Anterior cingulate cortex (tissue), 58 donors: ENCODE results near the gene CAV1.
"Not testable (repeated sequence)": the region's sequence is repeated elsewhere in the genome, so short reads cannot be mapped to it uniquely, and the experiment has no call there.

ENCODE experiments used
- DNase-seq, 58 donors: peaks; one replicate each; lab custom pipeline; 2025; lab: John Stamatoyannopoulos, UW

Gene CAV1, protein sequence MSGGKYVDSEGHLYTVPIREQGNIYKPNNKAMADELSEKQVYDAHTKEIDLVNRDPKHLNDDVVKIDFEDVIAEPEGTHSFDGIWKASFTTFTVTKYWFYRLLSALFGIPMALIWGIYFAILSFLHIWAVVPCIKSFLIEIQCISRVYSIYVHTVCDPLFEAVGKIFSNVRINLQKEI

DNA sequence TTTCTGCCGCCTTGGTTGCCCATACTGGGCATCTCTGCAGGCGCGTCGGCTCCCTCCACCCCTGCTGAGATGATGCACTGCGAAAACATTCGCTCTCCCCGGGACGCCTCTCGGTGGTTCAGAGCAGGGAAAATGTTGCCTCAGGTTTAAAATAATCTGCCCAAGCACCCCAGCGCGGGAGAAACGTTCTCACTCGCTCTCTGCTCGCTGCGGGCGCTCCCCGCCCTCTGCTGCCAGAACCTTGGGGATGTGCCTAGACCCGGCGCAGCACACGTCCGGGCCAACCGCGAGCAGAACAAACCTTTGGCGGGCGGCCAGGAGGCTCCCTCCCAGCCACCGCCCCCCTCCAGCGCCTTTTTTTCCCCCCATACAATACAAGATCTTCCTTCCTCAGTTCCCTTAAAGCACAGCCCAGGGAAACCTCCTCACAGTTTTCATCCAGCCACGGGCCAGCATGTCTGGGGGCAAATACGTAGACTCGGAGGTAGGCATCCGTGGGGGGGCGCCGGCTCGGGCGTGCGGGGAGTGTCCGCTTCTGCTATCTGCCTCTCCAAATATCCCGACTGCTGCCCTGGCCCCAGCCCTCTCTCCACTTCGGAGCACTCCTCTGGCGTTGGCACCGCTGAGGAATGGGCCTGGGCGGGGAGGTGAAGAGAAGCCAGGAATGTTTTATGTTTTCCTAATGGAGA lies at the start of gene CAV1:
CAV1 (plus strand) TSS at position 428 of the 689 bp plus-strand sequence; CDS start at position 455, 27 bp downstream.
- DNase-seq, result peak in 16 of 58 donors; percentile 8 to 72 (median 32)

DNA sequence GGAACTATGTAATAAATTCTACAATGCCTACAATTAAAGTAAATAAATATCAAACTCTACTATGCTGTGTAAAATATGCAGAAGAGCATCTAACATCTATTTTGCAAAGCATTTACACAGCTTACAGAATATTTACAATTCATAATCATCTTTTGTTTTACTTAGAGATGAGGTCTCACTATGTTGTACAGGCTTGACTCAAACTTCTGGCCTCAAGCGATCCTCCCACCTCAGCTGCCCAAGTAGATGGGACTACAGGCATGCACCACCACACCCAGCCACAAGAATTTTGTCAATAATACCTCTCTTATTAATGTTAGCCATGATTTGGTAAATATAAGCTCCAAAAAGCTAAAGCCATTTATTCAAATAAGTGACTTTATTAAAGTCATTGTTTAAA lies 47.2 kb upstream of the CAV1 start:
- no peak for DNase-seq

DNA sequence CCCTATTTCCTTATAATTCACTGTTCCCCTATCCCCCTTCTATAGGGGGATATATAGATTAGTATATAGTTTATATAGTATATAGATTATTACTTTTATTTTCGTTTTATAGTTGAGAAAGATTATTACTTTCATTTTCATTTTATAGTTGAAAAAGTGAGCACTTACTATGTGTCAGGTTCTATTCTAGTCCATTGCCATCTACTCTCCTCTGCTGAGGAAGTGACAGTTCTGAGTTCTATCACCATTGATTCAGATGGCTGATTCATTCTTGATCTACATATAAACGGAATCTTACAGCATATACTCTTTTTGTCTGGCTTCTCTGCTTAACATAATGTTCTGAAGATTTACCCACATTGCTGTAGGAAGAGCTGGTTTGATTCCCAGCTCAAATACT lies 46.0 kb upstream of the CAV1 start:
- DNase-seq, result no peak

DNA sequence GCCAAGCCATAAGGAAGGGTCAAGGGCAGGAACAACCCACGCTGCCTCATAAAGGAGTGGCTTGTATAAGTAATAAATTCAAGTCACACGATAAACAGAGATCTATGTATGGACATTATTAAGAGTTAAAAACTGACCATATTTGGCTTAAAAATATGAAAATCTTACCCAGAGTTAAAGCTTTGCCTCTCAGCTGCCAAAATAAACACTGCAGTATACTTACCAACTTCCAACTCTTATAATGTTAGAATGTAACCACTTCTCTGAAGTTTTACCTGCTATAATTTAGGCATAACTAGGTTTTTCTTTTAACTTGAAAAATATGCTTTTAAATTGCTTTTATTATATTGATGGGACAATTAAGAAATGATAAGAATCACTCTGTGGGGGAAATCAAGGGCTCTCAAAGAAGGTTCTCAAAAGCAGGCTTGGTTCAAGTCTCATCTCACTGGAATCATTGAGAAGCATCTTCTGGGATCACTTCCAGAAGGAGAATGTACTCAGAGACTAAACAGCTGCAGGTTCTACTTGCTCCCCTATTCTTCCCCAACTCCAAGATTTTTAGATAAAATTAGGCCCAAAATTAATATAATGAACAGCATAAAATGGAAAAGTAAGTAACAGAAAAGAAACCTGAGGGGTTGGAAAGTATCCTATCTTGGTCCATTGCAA lies 41.4 kb upstream of the CAV1 start:
- no peak for DNase-seq

DNA sequence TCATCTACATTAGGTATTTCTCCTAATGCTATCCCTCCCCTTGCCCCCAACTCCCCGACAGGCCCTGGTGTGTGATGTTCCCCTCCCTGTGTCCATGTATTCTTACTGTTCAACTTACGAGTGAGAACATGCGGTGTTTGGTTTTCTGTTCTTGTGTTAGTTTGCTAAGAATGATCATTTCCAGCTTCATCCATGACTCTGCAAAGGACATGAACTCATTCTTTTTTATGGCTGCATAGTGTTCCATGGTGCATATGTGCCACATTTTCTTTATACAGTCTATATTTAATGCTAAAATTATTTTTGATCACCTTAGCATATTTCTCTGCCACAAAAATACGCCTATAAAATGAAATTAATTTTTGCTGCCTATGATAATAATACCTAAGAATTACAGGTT lies 40.4 kb upstream of the CAV1 start:
- DNase-seq, result not testable (repeated sequence)

DNA sequence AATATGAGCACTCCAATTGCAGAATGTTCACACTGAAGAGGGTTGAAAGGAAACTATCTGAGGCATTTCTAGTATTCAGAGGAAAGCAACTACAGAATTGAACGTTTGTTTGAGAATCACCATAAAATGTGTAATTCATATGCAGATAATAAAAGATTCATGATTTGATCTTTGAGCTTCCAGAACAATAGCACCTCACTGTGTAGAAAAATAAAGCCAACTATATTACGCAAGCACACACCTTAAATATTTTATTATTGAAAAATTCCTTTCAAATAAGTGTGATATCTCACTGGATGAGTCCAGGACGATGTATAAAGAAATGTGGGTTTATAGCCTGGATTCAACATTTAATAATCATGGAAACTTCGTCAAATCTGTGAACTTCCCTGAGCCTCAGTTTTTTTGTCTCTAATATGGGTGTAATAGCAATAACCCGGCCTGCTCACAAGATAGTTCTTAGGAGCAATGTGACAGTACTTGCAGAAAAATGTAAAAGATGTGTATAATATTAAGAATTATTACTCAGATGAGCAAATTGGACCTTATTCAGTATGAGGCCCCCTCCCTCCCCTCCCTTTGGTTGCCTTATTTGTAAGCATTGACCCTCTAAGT lies 36.8 kb upstream of the CAV1 start:
- DNase-seq, result no peak

DNA sequence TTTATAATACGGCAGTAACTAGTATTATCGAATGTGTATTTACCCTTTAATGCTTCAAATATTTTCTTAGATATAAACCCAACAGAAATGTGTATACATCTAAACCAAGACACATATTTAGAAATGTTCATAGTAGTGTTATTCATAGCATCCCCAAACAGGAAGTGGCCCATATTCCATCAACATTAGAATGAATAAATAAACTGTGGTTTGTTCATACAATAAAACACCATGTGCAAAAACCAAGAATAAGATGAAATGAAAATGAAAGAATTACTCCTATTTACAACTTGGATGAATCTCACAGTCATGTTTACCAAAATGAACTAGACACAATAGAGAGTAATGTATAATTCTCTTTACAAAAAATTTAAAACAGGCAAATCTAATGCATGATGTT lies 34.5 kb upstream of the CAV1 start:
- DNase-seq, result no peak

DNA sequence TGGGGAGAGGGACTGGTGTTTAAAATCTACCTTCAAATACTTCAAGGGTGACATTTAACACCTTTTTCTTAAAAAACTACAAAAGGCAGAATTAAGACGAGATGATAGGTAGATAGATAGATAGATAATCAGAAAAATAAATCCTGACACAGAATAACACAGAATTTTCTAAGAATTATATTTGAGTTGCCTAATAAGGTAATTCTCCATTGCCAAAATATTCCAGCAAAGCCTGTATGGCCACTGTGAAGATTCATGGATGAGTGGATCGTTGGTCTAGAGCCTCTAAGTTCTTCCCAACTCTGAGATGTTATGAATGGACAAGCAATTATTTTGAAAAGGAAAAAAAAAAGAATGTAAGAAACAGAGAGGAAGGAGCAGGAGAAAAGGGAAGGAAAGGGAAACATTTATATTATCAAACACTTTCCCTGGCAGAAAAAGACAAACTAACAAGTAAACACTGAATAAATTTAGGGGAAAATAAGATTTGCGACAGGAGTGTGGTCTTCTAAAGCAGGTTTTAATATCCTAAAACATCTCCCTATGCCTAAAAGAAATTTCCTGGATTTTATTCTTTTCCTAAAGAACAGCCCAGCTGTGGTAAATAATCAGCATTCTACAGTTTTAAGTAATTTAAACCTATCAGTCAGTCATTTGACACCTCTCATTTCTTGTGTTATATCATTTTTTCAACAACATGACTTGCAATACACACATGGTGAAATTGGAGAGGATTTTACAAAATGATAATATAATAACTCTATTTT lies 32.8 kb upstream of the CAV1 start:
- no peak for DNase-seq

DNA sequence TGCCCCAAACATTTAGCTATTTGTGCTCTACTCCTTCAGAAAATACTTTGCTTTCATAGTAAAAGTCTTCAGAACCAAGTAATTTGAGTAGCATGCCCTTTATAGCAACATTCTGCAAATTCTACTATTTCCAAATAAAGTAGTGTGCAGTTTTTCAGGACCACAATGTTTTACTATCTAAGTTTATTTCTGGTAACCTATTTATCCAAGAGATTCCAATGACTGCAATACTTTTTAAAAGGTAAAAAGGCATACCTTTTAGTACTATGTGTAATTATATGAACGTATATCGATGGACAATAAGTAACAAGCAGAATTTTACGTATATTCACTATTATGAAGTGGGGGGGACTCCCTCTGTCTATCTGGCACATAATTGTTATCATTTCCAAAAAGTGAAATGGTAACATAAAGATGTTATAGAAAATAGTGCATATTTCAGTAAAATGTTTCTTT lies 32.2 kb upstream of the CAV1 start:
- no peak for DNase-seq

DNA sequence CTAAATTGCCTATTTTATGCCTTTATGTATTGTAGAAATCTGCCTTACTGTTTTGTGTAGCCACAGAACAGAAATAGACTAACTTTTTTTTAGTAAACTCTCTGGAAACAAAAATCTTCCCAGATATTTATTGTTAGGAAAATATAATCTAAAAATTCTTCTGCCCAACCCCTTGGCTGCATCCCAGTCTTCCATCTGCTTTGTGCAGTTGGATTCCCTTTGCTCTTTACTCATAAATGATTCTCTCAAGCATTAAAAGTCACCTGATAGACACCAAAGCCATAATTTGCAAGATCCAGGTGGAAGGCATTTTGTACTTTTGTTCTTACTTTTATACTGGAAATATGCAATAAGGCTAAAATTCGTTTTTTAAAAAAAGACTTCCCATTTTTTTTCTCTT lies 31.4 kb upstream of the CAV1 start:
- no peak for DNase-seq

DNA sequence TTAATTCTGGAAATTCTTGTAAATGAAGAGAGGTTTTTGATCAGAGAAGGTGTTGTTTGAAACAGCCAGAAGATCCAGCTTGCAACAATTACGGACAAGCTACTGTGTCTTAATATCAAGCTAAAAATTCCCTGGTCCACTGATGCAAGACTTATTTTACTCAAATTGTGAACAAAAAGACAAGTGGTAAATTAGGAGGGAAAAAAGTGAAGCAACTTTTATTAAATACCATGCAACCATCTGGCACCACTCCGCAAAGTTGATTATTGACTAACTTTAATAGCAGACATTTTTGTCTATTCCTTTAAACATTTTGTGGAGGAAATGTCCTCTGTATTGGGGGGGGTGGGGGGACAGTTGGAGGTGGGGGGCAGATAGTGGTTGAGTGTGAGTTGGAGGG lies 30.4 kb upstream of the CAV1 start:
- no peak for DNase-seq

DNA sequence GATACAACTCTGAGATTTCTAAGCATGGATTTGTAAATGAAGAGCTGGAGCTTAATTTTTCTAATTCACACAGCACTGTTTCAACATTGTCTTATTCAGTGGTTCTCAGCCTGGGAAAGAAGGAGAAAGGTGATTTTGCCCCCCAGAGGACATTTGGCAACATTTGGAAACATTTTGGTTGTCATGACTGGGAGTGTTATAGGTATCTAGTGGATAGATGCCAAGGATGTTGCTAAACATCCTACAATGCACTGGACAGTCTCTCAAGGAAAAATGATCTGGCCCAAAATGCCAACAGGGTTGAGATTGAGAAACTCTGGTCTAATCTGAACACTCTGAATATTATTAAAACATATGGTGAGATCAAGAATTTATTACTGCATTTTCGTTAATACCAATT lies 29.1 kb upstream of the CAV1 start:
- no peak for DNase-seq

DNA sequence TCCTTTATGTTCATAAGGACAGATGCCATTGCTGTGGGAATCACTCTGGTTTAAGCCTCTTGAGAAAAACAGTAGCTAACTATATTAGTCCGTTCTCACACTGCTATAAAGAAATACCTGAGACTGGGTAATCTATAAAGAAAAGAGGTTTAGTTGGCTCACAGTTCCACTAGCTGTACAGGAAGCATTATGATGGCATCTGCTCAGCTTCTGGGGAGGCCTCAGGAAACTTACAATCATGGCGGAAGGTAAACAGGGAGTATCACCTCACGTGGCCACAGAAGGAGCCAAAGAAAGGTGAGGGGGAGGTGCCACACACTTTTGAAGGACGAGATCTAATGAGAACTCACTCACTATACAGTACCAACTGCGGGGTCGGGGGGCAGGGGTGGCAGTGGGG lies 28.2 kb upstream of the CAV1 start:
- no peak for DNase-seq

DNA sequence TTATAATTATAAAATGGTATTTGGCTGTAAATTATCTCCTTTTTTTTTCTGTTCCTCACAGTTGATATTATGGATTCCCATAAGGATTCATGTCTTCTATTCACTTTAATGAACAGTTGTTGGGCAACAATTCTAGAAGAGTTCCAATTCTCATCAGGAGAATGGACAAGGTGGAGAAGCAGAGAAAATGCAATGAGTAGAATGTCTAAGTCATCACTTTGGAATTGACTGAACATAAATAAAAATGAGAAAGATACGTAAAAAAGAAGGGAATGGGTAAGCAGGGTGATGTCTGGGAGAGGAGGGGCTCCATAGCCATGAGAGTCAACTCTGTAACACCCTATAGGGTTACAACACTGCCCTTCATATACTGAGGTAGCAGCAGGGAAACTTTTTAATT lies 27.1 kb upstream of the CAV1 start:
- DNase-seq, result no peak

DNA sequence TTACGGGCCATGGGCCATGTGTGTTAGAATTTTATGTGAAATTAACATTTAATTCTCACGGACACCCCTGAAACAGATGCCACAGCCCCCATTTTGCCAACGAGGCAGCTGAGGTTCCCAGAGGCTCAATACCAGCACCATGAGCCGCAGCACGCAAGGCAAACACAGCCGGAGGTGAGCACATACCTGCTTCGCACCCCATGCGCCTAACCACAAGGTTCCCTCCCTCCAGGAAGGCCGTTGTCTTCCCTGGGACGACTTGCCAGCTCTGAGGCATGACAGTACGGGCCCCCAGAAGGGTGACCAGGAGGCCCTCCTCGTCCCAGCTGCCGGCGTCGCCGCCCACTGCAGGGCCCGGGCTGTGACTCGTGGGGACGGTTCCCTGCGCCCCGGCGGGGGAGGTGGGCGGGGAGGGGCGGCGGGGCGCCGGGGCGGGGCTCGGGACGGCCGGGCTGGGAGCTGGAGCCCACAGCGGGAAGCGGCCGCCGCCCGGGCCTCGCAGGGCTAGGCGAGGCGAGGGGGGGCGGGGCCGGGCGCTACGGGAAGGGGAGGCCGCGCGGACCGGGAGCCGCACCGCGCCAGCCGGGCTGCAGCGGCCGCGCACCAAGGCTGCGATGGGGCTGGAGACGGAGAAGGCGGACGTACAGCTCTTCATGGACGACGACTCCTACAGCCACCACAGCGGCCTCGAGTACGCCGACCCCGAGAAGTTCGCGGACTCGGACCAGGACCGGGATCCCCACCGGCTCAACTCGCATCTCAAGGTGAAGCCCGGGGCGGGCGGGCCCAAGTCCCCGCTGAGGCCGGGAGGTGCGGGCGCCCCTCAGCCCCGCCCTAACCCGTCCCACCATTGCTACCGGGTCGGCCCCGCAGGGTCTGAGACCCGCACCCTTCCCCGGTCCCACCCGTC lies 25.4 kb upstream of the CAV1 start, which contains the start of gene CAV2:
CAV2 (plus strand) TSS at position 571 of the 910 bp plus-strand sequence; CDS start at position 615, 44 bp downstream.
- DNase-seq, result peak in 8 of 58 donors; percentile 6 to 49 (median 23)

DNA sequence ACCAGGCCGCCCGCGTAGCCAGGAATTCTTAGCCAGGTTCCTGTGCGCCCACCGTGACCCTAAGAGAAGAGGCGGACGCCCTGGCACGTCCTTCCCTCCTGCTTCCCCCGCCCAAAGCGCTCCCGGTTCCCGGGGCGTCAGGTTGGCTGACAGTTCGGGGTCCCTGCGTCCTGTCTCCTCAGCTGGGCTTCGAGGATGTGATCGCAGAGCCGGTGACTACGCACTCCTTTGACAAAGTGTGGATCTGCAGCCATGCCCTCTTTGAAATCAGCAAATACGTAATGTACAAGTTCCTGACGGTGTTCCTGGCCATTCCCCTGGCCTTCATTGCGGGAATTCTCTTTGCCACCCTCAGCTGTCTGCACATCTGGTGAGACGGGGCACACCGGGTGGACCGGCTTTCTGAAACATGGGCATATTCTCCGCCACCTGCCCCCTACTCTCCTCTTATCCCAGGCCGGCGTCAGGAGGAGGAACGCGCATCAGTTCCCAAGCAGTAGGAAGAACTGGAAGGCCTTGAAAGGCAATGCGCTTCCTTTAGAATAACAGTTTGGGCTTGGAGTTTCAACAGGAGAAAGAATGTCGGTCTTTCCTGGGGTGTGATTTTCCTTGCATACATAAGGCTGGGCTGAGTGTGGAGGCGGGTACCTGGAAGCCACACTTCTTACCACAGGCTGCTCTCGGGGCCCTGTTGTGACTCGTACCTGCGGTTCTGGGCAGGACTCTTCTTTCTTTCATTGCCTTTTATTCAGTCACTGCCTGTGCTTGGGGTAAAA lies 24.6 kb upstream of the CAV1 start:
- DNase-seq, result peak in 6 of 58 donors; percentile 4 to 39 (median 14)

DNA sequence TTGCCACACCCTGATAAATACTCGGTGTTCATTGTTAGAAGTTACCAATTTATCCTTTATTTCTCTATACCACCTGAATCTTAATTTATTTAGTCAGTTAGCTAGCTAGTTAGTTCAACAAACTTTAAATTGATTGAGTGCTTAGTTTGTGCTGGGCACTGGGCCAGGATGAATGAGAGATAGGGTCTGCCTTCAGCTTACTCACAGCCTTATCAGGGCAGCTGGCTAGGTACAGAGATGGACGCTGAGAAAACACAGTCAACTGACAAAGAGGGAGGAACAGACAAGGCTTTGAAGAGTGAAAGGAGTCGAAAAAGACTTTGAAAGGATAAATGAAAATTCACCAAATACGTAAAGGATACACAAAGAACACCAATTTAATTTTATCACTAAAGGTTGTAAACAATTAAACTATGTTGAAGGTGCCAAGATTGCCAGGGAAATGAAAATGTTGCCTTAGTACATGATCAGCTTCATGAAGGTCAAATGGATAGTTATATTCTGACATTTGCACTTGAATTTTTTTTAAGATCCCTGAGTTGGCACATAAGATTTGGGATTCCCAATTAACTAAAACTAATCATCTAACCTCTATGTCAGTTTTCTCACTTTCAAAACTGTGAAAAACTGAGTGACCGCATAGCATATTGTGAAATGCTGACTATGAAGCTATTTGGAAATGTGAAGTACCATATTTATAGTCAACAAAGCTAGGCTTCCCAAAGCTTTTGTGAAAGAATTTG lies 23.2 kb upstream of the CAV1 start:
- no peak for DNase-seq
